HG03442 (cell line): ENCODE results near the gene ZNF804B.
"Not testable (repeated sequence)": the region's sequence is repeated elsewhere in the genome, so short reads cannot be mapped to it uniquely, and the experiment has no call there.

Source experiments
- ATAC-seq: cut with Tn5 transposase; IDR thresholded peaks from one replicate; pipeline ENCODE4 v1.9.1; 2021; ENCODE audit warnings: mild to moderate bottlenecking, moderate library complexity; ENCODE audit not compliant: unreplicated experiment

Gene ZNF804B

GRCh38 chr7:89073776-89074175 lies 314.3 kb downstream of the ZNF804B start:
- no peak for ATAC-seq

GRCh38 chr7:89077992-89078391 lies 318.5 kb downstream of the ZNF804B start:
- ATAC-seq, result no peak

- no peak for ATAC-seq
Measured at GRCh38 chr7:89085580-89085979, 326.1 kb downstream of the ZNF804B start.

DNA sequence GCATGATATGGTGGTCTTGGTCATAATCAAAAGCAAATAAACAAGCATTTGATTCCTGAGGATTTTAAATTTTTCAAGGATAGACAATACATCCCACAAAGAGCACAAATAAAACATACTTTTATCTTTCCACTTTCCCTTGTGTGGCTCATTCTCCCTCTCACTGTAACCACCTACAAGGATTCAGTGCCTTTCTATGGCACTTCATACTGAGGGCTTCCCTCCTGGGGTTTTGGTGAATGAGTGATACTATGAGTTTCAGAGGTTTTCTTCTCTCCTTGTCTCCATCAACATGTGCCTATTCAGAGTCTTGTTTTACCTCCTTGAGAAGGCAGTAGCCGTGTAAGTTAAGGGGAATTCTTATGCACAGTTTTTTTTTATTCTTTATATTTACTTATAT lies 332.1 kb downstream of the ZNF804B start:
- ATAC-seq, result no peak

DNA sequence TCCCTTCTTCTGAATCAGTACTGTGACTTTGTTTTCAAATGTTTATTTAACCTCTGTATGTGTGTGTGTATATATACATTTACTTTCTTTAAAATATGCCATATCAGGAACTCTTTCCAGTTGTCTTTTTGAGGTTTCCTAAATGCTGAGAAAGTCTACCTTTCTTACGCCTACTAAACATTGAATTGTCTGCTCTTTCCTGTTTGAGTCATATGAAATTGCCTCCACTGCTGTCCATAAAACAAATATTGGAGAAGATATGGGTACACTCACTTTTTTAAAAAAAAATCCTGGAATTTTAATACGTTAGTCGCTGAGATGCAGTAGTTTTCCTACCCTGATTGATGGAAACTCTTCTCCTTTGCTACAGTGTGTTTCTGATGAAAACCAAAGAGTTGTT lies 334.8 kb downstream of the ZNF804B start:
- ATAC-seq, result no peak

DNA sequence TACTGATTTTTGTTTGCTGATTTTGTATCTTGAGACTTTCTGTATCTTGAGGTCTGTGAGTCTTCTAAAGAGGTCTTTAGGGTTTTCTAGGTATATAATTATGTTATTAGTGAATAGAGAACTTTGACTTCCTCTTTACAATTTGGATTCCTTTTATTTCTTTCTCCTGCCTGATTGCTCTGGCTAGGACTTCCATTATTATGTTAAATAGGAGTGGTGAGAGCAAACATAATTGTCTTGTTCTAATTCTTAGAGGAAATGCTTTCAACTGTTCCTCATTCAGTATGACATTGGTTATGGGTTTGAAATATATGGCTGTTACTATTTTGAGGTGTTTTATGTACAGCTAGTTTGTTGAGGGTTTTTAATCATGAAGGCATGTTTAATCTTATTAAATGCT lies 344.1 kb downstream of the ZNF804B start:
- ATAC-seq, result no peak

DNA sequence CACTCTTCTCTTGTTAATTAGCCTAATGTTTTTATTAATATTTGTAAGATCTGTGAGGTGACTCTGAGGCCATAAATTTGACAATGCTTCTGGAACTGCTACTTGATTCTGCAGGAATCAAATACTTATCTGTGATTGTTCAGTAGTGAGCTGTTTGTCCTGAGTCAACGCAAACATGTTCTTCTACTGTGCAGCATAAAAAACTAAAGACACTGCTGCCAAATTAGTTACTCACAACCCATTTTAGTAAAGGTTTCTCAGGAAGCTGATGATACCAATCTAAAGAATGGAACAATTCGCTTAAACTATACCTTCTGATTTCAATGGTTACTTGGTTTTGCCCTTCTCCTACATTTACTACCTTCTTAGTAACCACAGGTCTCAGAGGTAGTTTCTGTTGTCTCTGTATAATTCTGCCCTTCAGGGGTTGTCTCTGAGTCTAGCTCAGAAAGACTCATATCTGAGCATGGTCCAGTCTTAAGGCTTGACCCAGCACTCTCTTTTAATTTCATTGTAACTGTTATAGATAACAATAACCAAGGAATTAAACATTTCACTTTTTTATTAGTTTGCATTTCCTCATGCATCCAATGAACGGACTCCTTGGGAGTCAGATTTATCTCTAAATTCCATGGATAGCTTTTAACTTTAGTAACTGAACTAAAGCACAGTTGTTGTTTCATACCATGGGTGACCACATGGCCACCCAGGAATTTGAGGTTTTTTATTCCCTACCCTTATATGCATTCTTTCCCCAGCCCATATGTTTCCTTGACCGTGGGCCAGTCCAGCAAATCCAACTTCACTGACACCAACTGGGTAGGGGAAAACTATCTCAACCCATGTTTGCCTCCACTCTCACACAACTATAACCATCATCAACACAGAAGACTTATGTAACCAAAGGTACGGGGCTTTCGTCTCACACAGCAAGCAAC lies 345.5 kb downstream of the ZNF804B start:
- ATAC-seq, result no peak

DNA sequence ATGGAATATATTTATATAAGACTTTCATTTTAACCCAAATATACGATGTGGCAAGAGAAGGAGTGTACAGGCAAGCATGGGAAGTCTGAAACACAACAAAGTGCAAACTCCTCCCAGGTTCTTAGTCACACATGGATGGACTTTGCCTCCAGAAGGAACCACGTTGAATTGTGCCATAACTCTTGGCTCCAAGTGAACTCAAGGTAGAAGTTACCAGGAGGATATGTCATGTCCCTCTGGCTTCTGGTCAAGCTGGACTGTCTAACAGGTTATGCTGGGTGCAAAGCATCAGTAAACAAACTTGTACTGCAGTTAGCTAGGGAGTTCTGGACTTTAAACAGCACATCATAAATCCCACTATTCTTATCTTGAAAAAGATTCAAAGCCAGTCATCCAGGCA lies 364.4 kb downstream of the ZNF804B start:
- ATAC-seq, result no peak

- ATAC-seq, result no peak
Measured at GRCh38 chr7:89129600-89130375, 370.3 kb downstream of the ZNF804B start.

DNA sequence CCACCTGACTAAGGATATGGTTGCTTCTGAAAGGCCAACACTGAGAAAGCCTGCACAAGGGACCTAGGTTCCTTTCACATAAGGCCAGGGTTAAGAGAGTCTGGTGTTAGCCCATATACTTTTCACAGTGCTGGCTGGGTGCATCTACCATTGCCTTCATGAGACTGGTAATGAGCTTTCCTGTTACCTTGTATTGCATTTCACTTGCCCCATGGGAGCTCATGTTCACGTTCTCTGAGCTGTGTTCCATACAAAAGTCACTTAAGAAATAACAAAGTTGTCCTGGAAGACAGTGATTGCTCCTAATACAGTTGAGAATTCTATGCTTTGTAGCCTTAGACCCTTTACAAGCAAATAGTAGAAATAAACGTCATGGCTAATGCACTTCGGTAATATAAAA lies 373.9 kb downstream of the ZNF804B start:
- ATAC-seq, result no peak

DNA sequence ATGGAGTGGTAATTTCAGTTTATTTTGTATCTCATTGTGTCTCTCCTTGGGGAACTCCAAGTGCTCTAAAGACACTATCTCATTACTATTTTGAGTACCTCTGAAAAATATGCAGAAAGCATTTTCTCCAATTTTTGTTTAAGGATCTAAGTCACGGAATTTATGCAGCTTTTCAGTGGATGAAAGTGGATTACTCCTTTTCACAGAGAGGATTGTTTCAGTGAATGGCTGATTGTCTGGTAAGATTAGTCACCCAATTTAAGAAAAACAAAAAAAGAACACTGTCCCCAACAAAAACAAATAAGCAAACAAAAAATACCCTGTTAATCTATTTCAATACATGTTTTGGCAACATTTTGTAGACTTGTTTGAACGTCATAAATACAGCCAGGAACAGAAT lies 374.3 kb downstream of the ZNF804B start:
- ATAC-seq, result no peak

- ATAC-seq, result no peak
Measured at GRCh38 chr7:89145801-89146200, 386.3 kb downstream of the ZNF804B start.

DNA sequence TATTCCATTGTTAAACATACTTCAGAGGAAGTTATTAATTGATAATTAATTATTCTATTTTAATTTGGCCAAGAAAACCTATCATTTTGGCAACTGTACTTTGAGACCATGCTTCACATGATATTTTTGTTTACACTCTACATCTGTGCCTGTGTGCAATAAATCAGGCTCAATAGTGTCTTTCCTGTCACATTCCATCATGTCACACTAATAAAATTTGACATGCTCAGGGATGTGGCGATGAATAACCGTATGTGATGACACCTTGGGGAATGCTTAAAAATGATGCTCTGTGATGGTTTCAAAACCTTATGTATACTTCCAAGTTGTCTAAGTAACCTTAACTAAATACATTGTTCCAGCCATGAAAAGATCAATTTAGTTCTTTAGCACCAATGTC lies 400.6 kb downstream of the ZNF804B start:
- ATAC-seq, result no peak

DNA sequence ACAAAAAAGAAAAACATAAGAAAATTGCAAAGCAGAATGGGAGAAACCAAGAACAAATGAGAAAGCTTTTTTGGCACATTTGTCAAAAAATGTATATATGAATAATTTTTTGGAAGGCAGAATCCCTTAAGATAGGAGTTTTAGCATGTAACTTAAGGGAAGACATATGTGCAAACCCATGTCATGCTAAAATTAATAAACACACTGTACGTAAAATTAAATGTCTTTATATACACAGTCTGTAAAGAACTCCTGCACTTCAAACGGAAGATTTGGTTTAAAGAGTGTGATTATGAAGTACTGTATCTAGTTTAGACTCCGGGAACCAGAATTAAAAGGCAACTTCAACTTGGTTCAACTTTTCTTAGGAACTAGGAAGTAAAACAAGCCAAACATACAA lies 405.9 kb downstream of the ZNF804B start:
- ATAC-seq, result no peak

DNA sequence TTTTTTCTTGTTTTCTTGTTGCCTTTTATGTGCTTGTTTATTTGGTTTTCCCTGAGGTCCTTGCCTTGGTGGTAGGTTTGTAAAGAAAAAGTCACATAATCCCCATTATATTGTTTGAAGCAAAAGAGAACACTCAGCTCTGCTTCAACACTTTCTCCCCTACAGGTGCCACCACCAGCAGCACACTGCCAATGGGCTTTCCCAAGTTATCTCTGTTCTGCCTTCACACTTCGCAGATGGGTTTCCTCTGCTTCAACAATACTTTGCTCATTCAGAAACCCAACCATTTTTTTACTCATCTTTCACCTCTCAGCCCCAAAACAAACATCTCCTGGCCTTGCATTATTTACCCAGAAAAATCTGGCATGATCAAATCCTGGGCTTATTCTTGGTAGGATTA lies 411.1 kb downstream of the ZNF804B start:
- no peak for ATAC-seq

DNA sequence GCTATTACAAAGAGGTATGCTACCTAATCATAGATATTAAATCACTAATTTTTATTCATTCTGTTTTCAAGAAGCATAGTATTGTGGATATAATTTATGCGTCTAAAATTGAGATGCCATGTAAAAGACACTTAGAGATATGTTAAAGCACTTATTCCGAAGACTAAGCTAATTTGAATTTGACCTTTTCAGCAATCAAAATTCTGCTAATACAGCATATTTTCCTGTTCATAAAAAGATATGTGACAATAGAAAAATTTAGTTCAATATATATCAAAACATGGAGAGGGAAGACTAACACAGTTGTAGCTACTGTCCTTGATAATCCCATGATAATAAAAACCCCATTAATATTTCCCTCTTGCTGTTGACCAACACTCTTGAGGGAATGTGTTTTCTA lies 422.6 kb downstream of the ZNF804B start:
- no peak for ATAC-seq

GRCh38 chr7:89183712-89184111 lies 424.2 kb downstream of the ZNF804B start:
- ATAC-seq, result no peak

GRCh38 chr7:89200758-89201157 lies 441.3 kb downstream of the ZNF804B start:
- no peak for ATAC-seq

- ATAC-seq, result no peak
Measured at GRCh38 chr7:89223900-89224395, 464.4 kb downstream of the ZNF804B start.

GRCh38 chr7:89228688-89229171 lies 469.2 kb downstream of the ZNF804B start:
- not testable (repeated sequence) for ATAC-seq

GRCh38 chr7:89238156-89238555 lies 478.7 kb downstream of the ZNF804B start:
- ATAC-seq, result no peak

GRCh38 chr7:89246196-89246595 lies 486.7 kb downstream of the ZNF804B start:
- ATAC-seq, result no peak
